ENCODE results near the gene PCNA.

- TF ChIP-seq CTCF (conservative IDR thresholded peaks at IDR 0.05; ENCODE audit: low read depth, low read length), result no peak
- no peak for TF ChIP-seq POLR2A (IDR thresholded peaks at IDR 0.05; ENCODE audit: low read depth, low read length)
- TF ChIP-seq RAD21 (IDR thresholded peaks at IDR 0.05; ENCODE audit: low read length), result no peak
- TF ChIP-seq BHLHE40 (IDR thresholded peaks at IDR 0.05; ENCODE audit: low read depth, low read length), result no peak
- TF ChIP-seq RFX5 (IDR thresholded peaks at IDR 0.05; ENCODE audit: low read depth, low read length), result no peak
- TF ChIP-seq CEBPB (IDR thresholded peaks at IDR 0.05; ENCODE audit: low read depth, low read length), result no peak
- no peak for TF ChIP-seq MAFK (IDR thresholded peaks at IDR 0.05; ENCODE audit: low read depth, low read length)
- TF ChIP-seq NFE2L2 (IDR thresholded peaks at IDR 0.05; ENCODE audit: low read depth, low read length), result no peak
These were observed 31.1 kb downstream of the PCNA start for GRCh38 chr20:5088688-5089087.
